Natural killer cell (primary cell): ENCODE measurements around the gene TUT7. TPM values are rescaled to one million over a fixed set of nuclear protein-coding genes. Genes with fewer than 3 reads are reported as not detected.
A peak's percentile ranks its signal among the peaks of the same experiment; 100 is the strongest.

ENCODE experiments used
- ATAC-seq, 3 donors: fragments of 150-1000 bp in 2 of 3; fragments of 200-7000 bp in 1 of 3; cut with Tn5 transposase; 1 replicate in 1 of 3; 2 replicates in 2 of 3; pipeline ENCODE4 v1.10.0; 2021; ENCODE audit warnings: mild to moderate bottlenecking in 2 of 3, moderate library complexity in 2 of 3
- DNase-seq, 2 donors: peaks; one replicate each; pipeline versions ENCODE4 v3.0.0 to v3.0.0-alpha.2; 2013 to 2021; ENCODE audit warnings: mixed read lengths in 1 of 2
- H3K27ac ChIP-seq: one replicate; pipeline ENCODE4 v1.5.1; 2013; ENCODE audit warnings: mild to moderate bottlenecking, low read length
- H3K27me3 ChIP-seq: one replicate; pipeline ENCODE4 v1.6.1; 2013; ENCODE audit warnings: low read length; ENCODE audit not compliant: control insufficient read depth, insufficient read depth
- H3K36me3 ChIP-seq: one replicate; pipeline ENCODE4 v1.6.1; 2013; ENCODE audit warnings: low read length; ENCODE audit not compliant: control insufficient read depth, insufficient read depth
- H3K4me1 ChIP-seq: one replicate; pipeline ENCODE4 v1.6.1; 2013; ENCODE audit warnings: low read length; ENCODE audit not compliant: control insufficient read depth, insufficient read depth
- H3K4me3 ChIP-seq: one replicate; pipeline ENCODE4 v1.5.1; 2013; ENCODE audit warnings: low read length
- H3K9me3 ChIP-seq: one replicate; pipeline ENCODE4 v1.6.1; 2013; ENCODE audit warnings: low read length; ENCODE audit not compliant: control insufficient read depth, insufficient read depth
- H3K27ac Mint-ChIP-seq, 2 donors: one replicate each; pipeline ENCODE4 v1.8.0; 2022; ENCODE audit warnings: mild to moderate bottlenecking in 2 of 2, mixed read lengths in 2 of 2, moderate library complexity in 1 of 2
- H3K27me3 Mint-ChIP-seq, 2 donors: one replicate each; pipeline ENCODE4 v1.8.0; 2022; ENCODE audit warnings: low read depth in 2 of 2, mixed read lengths in 2 of 2
- H3K36me3 Mint-ChIP-seq: one replicate; pipeline ENCODE4 v1.8.0; 2022; ENCODE audit warnings: mixed read lengths
- H3K4me1 Mint-ChIP-seq, 2 donors: one replicate each; pipeline ENCODE4 v1.8.0; 2022; ENCODE audit warnings: mixed read lengths in 2 of 2
- H3K4me3 Mint-ChIP-seq: one replicate; pipeline ENCODE4 v1.8.0; 2022; ENCODE audit warnings: mild to moderate bottlenecking, moderate library complexity, mixed read lengths
- H3K9me3 Mint-ChIP-seq, 2 donors: one replicate each; pipeline ENCODE4 v1.8.0; 2022; ENCODE audit warnings: mixed read lengths in 2 of 2
- CTCF ChIP-seq: fragments of 200-600 bp; IDR thresholded peaks from one replicate; pipeline ENCODE4 v1.8.0; 2022; ENCODE audit warnings: antibody characterized with exemption
- WGBS: methylation state at CpG from one replicate; pipeline ENCODE4 v1.1.7; 2013; ENCODE audit warnings: missing lambda C conversion rate; ENCODE audit not compliant: insufficient coverage; 5-methylcytosine and 5-hydroxymethylcytosine counted together
- intact Hi-C: fragments of 100-400 bp; cut with micrococcal nuclease; formaldehyde crosslinking; loops from one replicate; pipeline ENCODE4 v1.14.2; 2022
- total RNA-seq, 4 donors: library from RNA; stranded (reverse); fragments of 120-200 nt in 1 of 4; gene quantifications; one replicate each; pipeline versions ENCODE4 v1.2.3 to v1.2.4, GENCODE V29; 2013 to 2022

The TUT7 gene
- total RNA-seq, 3 donors from 2014 or later (not counting 1 experiment from before 2014, with no cell fraction given) = 84.7 to 94.8 (median 85.6) TPM

GRCh38 chr9:86341007-86341491, 13.2 kb downstream of the TUT7 start:
- Histone ChIP-seq H3K36me3 (peaks cover 77% of the 10 kb centered on the region), H3K4me3 (no peak overlapping the region), H3K9me3 (no peaks in the 10 kb centered on the region), H3K27me3 (no peaks in the 10 kb centered on the region), H3K4me1 (peaks cover 13% of the 10 kb centered on the region), H3K27ac (no peak overlapping the region)
- no peak for ATAC-seq
- DNase-seq = no peak
- Mint-ChIP-seq H3K36me3 (peaks cover 13% of the 10 kb centered on the region), H3K4me3 (no peak overlapping the region), H3K4me1 (peaks cover 39 to 51% of the 10 kb centered on the region in 2 donors), H3K27me3 (no peaks in the 10 kb centered on the region), H3K27ac (peak overlapping the region; percentile 94), H3K9me3 (no peaks in the 10 kb centered on the region)
- intact Hi-C loops = no loop called here
- no peak for TF ChIP-seq CTCF
- WGBS = 87% methylated on average over 2 of the region's 3 CpGs

DNA sequence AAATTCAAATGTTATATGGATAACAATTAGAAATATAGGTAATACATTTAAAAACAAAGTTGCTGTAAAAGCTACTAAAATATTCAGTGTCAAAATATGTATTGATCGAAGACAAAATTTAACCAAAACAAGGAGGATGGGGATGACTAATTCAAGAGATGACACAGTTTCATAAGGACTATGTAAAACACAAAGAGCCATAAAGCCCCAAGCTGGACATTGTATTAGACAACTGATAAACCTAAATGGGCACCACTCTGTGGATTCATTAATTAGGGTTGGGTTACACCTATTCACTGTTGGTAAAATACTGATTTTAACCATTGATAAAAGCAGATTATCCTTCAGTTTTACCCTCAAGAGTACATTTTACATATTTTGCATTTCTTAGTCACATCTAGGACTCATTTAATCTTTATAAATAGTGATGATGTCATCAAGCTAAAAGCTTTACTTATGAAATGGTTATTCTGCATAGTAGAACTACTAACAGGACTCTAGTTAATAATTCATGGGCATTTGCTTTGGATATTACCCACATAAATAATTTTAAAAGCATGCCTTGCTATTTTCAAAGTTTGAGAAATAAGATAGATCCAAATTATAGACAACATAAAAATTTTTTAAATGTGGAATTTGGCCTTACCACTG, 13.7 kb downstream of the TUT7 start:
- Histone ChIP-seq H3K9me3 (no peaks in the 10 kb centered on the region), H3K36me3 (peaks cover 77% of the 10 kb centered on the region), H3K4me1 (peaks cover 13% of the 10 kb centered on the region), H3K27me3 (no peaks in the 10 kb centered on the region), H3K4me3 (no peak overlapping the region), H3K27ac (no peak overlapping the region)
- Mint-ChIP-seq H3K27me3 (no peaks in the 10 kb centered on the region), H3K9me3 (no peaks in the 10 kb centered on the region), H3K4me3 (no peak overlapping the region), H3K27ac (peak overlapping the region; percentile 94), H3K36me3 (peaks cover 19% of the 10 kb centered on the region), H3K4me1 (peaks cover 37 to 45% of the 10 kb centered on the region in 2 donors)
- ATAC-seq = no peak
- no peak for TF ChIP-seq CTCF
- WGBS = no CpG with 5 or more reads among the region's 1 CpG
- no peak for DNase-seq
- intact Hi-C loops = no loop called here

- Mint-ChIP-seq H3K9me3 (no peaks in the 10 kb centered on the region), H3K4me3 (peak overlapping the region; percentile 88), H3K27me3 (no peaks in the 10 kb centered on the region), H3K27ac (peak overlapping the region; percentile 94), H3K36me3 (peaks cover 44% of the 10 kb centered on the region), H3K4me1 (peaks cover 31 to 35% of the 10 kb centered on the region in 2 donors)
- Histone ChIP-seq H3K9me3 (no peaks in the 10 kb centered on the region), H3K27me3 (no peaks in the 10 kb centered on the region), H3K4me3 (peak overlapping the region; percentile 33), H3K4me1 (peaks cover 13% of the 10 kb centered on the region), H3K27ac (peak overlapping the region; percentile 90), H3K36me3 (peaks cover 75% of the 10 kb centered on the region)
- WGBS = 6% methylated on average over 6 of the region's 9 CpGs
- ATAC-seq = peak; percentile 75 to 90 (median 81)
- intact Hi-C loops = loop anchor here (1.0 to 5.0 kb wide), 4 partner anchors 11 to 395 kb away; partner anchors contain the start of genes ISCA1 and NAA35
- peak in 1 of 2 donors; percentile 52 for DNase-seq
- TF ChIP-seq CTCF = no peak
These were observed 16.6 kb downstream of the TUT7 start for GRCh38 chr9:86337469-86338108.
